Osteoblast (primary cell): ENCODE measurements around the gene CARNS1. TPM values are rescaled to one million over a fixed set of nuclear protein-coding genes. Genes with fewer than 3 reads are reported as not detected.
"Not testable (repeated sequence)": the region's sequence is repeated elsewhere in the genome, so short reads cannot be mapped to it uniquely, and the experiment has no call there.

Experiments
- DNase-seq: peaks from one replicate; pipeline ENCODE4 v3.0.0; 2011; ENCODE audit warnings: low spot score, mixed read lengths; ENCODE audit not compliant: insufficient read length; ENCODE audit errors: missing footprints
- H2AFZ ChIP-seq: 2 replicates; pipeline ENCODE4 v1.6.0; 2011; ENCODE audit warnings: mild to moderate bottlenecking, low read length
- H3K27ac ChIP-seq: 2 replicates; pipeline ENCODE4 v1.5.1; 2011; ENCODE audit warnings: mild to moderate bottlenecking, low read depth, low read length, moderate library complexity
- H3K27me3 ChIP-seq: 2 replicates; pipeline ENCODE4 v1.6.0; 2012; ENCODE audit warnings: mild to moderate bottlenecking, control low read depth, inconsistent platforms, low read length, moderate library complexity; ENCODE audit not compliant: insufficient read depth
- H3K36me3 ChIP-seq: 2 replicates; pipeline ENCODE4 v1.5.1; 2011; ENCODE audit warnings: mild to moderate bottlenecking, low read length, control low read depth, moderate library complexity; ENCODE audit not compliant: insufficient read depth
- H3K4me1 ChIP-seq: 2 replicates; pipeline ENCODE4 v1.5.1; 2011; ENCODE audit warnings: mild to moderate bottlenecking, low read length, control low read depth, moderate library complexity; ENCODE audit not compliant: insufficient read depth
- H3K4me2 ChIP-seq: 2 replicates; pipeline ENCODE4 v1.6.0; 2011; ENCODE audit warnings: mild to moderate bottlenecking, low read length; ENCODE audit not compliant: insufficient read depth
- H3K4me3 ChIP-seq: fragments of 200-600 bp; sonication (generic); 3 replicates; pipeline ENCODE4 v1.5.1; 2012; ENCODE audit warnings: mild to moderate bottlenecking, low read length, inconsistent platforms; ENCODE audit not compliant: insufficient read depth
- H3K79me2 ChIP-seq: 2 replicates; pipeline ENCODE4 v1.6.0; 2012; ENCODE audit warnings: mild to moderate bottlenecking, low read length, control low read depth, inconsistent platforms; ENCODE audit not compliant: insufficient read depth
- H3K9me3 ChIP-seq: 2 replicates; pipeline ENCODE4 v1.5.1; 2011; ENCODE audit warnings: low read depth, low read length, control low read depth
- H4K20me1 ChIP-seq: 2 replicates; pipeline ENCODE4 v1.6.0; 2012; ENCODE audit warnings: mild to moderate bottlenecking, low read length, control low read depth; ENCODE audit not compliant: insufficient read depth
- total RNA-seq: library from RNA; depleted of rRNA; stranded (reverse); fragments of >200 nt; gene quantifications from 2 replicates; pipeline ENCODE4 v1.2.3, GENCODE V29; 2012
- TF ChIP-seq, protein P1 (sequence below): IDR thresholded peaks from 2 replicates; pipeline ENCODE4 v1.5.1; 2011; ENCODE audit warnings: mild to moderate bottlenecking, low read depth, low read length, moderate library complexity; ENCODE audit errors: extremely low read depth

Gene CARNS1
- total RNA-seq, 1 donor: under 0.01 TPM

DNA sequence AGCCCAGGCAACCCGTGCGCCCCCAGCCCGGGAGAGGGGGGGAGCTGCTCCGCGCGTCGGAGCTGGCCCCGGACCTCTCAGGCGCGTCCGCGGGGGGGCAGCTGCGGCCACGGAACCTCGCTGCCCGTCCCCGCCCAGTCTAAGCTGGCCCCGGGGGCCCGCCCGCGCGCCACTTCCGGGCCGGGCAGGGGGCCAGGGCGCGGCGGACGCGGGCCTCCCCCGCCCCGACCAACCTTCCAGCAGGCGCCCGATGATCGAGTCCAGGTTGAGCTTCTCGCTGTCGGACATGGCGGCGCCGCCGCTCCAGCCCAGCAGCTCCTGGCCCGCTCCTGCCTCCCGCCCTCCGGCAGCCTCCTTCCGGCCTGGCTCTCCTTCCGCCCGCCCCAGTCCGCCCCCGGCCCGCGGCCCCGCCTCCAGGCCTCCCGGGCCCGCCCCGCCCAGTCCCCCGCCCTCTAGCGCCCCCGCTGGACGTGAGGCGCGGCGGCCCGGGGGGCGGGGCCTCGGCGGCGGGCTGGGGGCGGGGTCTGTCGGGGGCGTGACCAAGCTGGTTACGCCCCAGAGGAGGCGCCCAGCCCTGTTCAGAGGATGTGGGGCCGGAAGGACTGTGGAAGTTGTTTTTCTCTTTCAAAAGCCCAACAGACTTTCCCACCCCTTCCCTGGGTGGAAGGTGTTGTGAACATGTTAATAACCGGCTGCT lies 13.8 kb upstream of the CARNS1 start, which contains the start of gene PPP1CA:
Gene PPP1CA, minus strand, starts transcription at position 364 of the 697 bp plus-strand sequence. Its CDS starts 76 bp downstream, at position 288.
- TF ChIP-seq, protein P1, sequence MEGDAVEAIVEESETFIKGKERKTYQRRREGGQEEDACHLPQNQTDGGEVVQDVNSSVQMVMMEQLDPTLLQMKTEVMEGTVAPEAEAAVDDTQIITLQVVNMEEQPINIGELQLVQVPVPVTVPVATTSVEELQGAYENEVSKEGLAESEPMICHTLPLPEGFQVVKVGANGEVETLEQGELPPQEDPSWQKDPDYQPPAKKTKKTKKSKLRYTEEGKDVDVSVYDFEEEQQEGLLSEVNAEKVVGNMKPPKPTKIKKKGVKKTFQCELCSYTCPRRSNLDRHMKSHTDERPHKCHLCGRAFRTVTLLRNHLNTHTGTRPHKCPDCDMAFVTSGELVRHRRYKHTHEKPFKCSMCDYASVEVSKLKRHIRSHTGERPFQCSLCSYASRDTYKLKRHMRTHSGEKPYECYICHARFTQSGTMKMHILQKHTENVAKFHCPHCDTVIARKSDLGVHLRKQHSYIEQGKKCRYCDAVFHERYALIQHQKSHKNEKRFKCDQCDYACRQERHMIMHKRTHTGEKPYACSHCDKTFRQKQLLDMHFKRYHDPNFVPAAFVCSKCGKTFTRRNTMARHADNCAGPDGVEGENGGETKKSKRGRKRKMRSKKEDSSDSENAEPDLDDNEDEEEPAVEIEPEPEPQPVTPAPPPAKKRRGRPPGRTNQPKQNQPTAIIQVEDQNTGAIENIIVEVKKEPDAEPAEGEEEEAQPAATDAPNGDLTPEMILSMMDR: peak; percentile 14
- peak within 1 kb of the TSS; percentile 94 for H3K4me3 ChIP-seq
- peaks cover 28% of the 10 kb centered on the region for H4K20me1 ChIP-seq
- H3K36me3 ChIP-seq: peaks cover 31% of the 10 kb centered on the region
- peak; percentile 100 for DNase-seq
- H2AFZ ChIP-seq: peak within 1 kb of the TSS; percentile 97
- H3K9me3 ChIP-seq: no peaks in the 10 kb centered on the region
- peak within 1 kb of the TSS; percentile 99 for H3K4me2 ChIP-seq
- peaks cover 17% of the 10 kb centered on the region for H3K4me1 ChIP-seq
- peak within 1 kb of the TSS; percentile 83 for H3K27ac ChIP-seq
- no peaks in the 10 kb centered on the region for H3K27me3 ChIP-seq
- peaks cover 29% of the 10 kb centered on the region for H3K79me2 ChIP-seq

DNA sequence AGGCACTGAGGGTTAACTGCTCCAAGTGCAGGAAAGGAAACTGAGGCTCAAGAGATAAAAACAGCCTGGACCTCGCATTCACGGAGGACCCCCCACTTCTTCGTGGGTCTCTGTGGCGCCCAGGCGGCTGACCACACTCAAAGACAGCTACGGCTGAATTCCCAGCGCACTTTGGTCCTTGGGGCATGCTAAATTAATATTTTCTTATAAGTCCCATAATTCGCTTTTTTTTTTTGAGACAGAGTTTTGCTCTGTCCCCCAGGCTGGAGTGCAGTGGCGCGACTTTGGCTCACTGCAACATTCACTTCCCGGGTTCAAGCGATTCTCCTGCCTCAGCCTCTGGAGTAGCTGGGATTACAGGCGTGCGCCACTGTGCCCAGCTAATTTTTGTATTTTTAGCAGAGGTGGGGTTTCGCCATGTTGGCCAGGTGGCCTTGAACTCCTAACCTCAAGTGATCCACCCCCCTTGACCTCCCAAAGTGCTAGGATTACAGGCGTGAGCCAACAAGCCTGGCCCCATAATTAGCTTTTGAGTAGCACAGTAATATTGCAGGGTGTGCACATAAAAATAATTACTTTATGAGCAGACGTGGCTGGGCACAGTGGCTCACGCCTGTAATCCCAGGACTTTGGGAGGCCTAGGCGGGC lies 13.2 kb upstream of the CARNS1 start:
- H2AFZ ChIP-seq: peak overlapping the region; percentile 97
- peak overlapping the region; percentile 83 for H3K27ac ChIP-seq
- DNase-seq, H3K9me3 ChIP-seq, H3K27me3 ChIP-seq: not testable (repeated sequence)
- peaks cover 29% of the 10 kb centered on the region for H3K79me2 ChIP-seq
- peaks cover 28% of the 10 kb centered on the region for H4K20me1 ChIP-seq
- H3K4me1 ChIP-seq: peaks cover 17% of the 10 kb centered on the region
- peaks cover 29% of the 10 kb centered on the region for H3K36me3 ChIP-seq
- peak overlapping the region; percentile 76 for H3K4me3 ChIP-seq
- H3K4me2 ChIP-seq: peak overlapping the region; percentile 99

DNA sequence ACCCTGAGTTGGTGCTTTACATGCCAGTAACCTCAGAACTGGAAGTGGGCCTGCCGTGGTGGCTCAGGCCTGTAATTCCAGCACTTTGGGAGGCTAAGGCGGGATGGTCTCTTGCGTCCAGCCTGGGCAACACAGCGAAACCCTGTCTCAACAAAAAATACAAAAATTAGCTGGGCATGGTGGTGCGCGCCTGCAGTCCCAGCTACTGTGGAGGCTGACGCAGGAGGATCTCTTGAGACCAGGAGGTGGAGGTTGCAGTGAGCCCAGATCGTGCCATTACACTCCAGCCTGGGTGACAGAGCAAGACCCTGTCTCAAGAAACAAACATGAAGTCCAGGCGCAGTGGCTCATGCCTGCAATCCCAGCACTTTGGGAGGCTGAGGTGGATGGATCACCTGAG lies 12.4 kb upstream of the CARNS1 start:
- H3K4me1 ChIP-seq: peaks cover 17% of the 10 kb centered on the region
- peaks cover 26% of the 10 kb centered on the region for H3K79me2 ChIP-seq
- peaks cover 22% of the 10 kb centered on the region for H3K36me3 ChIP-seq
- H3K27me3 ChIP-seq, DNase-seq, H2AFZ ChIP-seq, H3K4me2 ChIP-seq, H3K4me3 ChIP-seq, H3K27ac ChIP-seq, H3K9me3 ChIP-seq: not testable (repeated sequence)
- H4K20me1 ChIP-seq: peaks cover 24% of the 10 kb centered on the region

DNA sequence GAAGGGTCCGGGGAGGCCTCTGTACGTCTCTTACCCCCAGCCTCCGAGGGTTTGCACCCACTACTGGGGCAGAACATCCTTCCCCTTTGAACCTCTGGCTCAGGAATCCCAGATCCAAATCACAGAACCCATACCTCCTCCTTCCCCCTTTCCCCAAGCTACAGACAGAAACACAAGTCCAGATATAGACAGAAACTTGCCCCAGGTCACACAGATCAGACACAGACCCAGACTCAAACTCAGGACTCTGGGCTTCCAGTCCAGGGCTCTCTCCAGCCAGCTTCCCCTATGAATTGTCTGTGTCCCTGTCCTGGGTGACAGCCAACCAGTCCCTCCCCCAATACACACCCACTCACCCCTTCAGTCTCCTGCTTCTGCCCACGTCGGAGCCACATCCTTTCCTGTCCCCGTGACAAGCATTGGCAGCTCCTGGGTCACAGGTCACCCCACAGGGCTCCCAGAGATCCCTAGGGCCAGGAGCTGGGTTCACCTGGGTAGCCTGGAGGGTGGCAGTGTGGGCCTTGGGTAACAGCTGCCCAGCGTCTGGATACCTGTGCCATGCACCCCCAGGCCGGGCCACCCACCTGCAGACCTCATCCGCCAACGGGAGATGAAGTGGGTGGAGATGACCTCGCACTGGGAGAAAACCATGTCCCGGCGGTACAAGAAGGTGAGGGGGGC lies 10.8 kb upstream of the CARNS1 start:
- peaks cover 20% of the 10 kb centered on the region for H3K27me3 ChIP-seq
- no peak overlapping the region for H3K27ac ChIP-seq
- DNase-seq: peak; percentile 92
- H2AFZ ChIP-seq: no peak overlapping the region
- H3K4me3 ChIP-seq: no peak overlapping the region
- peaks cover 16% of the 10 kb centered on the region for H3K79me2 ChIP-seq
- H3K4me2 ChIP-seq: no peak overlapping the region
- TF ChIP-seq, protein P1: no peak
- peaks cover 13% of the 10 kb centered on the region for H4K20me1 ChIP-seq
- H3K9me3 ChIP-seq: no peaks in the 10 kb centered on the region
- H3K4me1 ChIP-seq: peaks cover 17% of the 10 kb centered on the region
- peaks cover 7% of the 10 kb centered on the region for H3K36me3 ChIP-seq
